Middle frontal gyrus (tissue), 1 donor: ENCODE measurements around the gene CHRNA3.

ENCODE experiments used
- DNase-seq: peaks from one replicate; pipeline ENCODE4 v3.0.0-alpha.2; 2015; ENCODE audit warnings: low spot score; ENCODE audit errors: extremely low spot score

The CHRNA3 gene

DNA sequence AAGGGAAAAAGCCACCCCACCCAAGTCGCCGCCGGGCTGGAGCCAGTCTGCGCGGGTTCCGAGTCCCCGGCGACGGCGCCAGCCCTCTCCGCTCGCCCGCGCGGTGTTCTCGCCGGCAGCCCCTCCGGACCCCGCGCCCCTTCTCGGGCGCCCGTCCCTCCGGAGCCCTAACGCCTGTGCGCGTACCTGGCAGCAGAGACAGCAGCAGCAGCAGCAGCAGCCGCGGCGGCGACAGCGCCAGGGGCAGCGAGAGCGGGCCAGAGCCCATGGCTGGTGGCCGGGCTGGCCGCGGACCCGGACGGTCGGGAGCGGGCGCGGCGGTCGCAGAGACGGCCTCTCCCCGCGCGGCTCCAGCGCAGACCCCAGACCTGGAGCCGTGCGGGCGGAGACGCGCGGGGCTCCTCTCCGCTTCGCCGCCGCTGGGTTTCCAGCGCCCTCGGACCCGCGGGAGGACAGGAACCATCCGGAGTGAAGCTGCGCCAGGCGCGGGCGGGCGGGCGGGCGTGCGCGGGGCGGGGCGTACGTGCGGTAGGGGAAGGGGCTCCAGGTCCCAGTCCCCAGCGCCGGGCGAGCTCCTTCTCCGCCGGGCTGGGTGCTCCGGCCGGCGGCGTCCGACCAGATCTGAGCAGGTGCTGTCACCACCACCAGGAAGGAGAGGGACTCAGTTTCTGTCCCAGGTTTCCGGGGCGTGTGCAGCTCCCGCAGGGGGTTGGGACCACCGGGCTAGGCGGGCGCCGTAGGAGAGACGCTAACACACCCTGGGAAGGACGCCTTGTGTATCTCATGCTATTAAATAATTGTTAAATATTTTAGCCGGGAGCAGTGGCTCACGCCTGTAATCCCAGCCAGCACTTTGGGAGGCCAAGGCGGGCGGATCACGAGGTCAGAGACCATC is at the start of gene CHRNA3:
TSS of gene CHRNA3 (minus strand) at position 470 of the 895 bp plus-strand sequence. CDS start at position 268, 202 bp downstream.
- no peak for DNase-seq

DNA sequence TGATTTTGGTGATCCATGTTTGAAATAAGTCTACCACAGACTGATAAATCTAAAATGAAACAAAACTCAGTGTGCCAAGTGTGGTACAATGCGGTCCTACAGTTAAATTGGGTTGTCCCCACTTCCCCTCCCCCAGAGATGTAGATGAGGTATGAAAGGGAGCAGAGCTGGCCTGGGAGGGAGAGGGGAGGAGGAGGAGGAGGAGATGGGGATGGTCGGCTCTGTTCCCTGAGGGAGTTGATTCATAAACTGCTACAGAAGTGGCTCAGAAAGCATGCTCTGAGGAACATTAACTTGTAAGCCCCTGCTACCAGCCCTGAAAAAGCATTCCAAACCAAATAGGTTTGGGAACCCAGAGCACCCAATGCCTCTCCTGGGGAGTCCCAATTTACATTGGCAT is 48.2 kb upstream of the CHRNA3 start:
- no peak for DNase-seq

DNA sequence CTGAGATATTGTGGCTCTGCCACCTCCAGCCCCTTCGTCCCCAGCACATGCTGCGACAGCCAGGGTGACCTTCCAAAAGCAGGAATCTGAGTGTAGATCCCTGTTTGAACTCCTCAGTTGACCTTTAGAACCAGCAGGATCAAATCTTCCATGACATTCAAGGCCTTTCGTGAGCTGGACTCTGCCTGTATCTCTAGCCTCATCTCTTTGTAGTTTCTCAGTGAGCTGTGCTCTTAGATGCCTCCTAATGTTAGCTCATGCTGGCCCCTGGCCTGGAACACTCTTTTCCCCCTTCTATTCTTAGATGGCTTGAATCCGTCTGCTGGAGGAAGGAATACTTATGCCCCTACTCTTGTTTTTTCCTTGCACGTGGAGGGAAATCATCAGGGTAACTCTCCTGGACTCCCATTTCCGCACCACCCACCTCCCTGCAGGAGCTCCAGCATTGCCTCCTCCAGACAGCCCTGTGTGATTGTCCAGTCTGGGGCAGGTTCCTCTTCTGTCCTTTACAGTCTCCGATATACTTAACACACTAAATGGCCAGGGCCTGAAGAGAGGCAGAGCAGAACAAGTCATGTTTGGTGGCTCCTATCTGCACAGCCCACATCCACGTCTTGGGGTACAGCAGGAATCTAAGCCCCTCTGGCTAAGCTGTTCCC is 46.9 kb upstream of the CHRNA3 start:
- DNase-seq: no peak

DNA sequence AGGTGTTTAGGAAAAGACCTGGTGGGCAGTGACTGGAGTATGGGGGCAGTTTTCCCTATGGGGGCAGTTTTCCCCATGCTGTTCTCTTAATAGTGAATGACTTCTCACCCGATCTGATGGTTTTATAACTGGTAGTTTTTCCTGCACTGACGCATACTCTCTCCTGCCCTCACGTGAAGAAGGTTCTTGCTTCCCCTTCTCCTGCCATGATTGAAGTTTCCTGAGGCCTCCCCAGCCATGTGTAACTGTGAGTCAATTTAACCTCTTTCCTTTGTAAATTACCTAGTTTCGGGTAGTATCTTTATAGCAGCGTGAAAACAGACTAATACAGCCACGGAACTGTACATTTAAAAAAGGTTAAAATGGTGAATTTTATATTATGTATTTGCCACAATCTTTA is 45.2 kb upstream of the CHRNA3 start:
- DNase-seq: no peak

DNA sequence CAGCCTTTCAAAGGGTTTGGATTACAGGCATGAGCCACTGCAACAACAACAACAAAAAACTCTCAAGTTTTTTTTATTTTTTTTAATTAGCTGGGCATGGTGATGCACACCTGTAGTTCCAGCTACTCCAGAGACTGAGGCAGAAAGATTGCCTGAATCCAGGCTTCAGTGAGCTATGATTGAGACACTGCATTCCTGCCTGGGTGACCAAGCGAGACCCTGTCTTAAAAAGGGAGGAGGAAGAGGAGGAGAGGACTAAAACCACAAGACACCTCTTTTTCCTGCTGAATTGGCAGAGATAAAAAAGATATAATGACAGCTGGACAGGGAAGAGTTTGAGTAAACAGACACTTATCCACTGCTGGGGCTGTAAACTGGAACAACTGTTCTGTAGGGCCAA is 42.9 kb upstream of the CHRNA3 start:
- no peak for DNase-seq

DNA sequence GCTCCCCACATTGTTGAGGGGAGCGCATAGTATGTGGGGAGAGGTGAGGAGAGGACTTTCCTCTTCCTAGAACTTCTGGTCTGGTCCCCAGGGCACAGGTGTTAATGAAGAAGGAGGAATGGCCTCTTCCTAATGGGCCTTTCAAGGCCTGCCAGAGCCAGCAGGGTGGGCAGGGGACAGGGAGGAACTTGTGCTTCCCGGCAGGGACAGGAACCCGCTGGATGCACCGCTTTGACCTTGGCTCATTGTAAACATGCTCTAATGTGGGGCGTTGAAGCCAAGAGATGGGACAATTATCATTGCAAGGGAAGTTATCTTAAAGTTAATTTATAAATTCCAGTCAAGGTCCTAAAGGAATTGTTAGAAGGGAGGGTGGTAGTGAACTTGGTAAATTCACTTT is 41.2 kb upstream of the CHRNA3 start:
- no peak for DNase-seq

DNA sequence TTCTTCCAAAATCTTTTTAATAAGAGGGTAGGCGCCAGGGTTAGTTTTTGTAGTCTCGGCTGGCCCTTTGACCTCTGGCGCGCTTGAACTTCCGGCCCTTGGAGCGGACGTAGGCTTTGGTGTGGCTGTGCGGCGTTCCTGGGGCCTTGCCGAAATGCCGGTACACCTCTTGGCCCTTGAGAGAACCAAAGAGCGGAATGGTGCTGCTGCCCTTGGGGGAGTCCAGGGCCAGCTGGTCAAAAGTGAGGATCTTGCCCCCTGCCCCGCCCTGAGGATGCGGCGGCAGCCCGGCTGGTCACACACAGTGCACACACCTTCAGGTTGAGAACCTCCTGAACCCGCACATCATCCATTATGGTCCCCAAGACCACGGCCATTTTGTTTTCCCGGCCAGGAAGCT is 40.2 kb upstream of the CHRNA3 start:
- DNase-seq: no peak

DNA sequence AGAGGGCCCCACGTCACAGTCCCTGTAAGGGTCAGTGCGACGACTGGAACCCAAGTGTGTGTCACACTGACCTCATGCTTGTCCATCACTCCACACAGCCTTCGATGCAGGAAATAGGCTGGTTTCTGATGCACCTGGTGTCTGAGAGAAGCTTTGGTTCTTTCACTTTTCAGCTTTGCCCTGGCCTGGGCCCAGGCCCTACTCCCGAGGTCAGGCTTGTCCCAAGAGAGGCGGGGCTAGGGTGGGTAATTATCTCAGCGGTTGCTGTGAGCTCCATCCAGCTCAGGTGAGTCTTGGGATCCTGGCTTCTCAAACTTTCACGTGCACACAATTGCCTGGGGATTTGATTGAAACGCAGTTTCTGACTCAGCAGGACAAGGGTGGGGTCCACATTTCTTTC is 39.8 kb upstream of the CHRNA3 start:
- DNase-seq: no peak

DNA sequence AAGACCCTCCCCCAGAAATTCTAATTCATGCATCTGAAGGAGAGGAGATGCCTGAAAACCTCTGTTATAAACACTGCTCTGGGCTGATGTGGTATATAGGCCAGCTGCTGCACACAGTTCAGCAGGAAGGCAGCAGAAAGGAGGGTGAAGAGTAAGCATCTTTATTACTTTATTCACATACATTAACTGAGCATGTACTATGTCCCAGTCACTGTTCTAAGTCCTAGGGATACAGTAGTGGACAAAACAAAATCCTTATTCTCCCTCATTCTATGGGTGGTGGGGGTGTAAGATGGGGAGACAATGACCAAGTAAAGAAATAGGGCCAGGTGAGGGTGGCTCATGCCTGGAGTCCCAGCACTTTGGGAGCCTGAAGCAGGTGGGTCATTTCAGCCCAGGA is 38.0 kb upstream of the CHRNA3 start:
- DNase-seq: no peak

DNA sequence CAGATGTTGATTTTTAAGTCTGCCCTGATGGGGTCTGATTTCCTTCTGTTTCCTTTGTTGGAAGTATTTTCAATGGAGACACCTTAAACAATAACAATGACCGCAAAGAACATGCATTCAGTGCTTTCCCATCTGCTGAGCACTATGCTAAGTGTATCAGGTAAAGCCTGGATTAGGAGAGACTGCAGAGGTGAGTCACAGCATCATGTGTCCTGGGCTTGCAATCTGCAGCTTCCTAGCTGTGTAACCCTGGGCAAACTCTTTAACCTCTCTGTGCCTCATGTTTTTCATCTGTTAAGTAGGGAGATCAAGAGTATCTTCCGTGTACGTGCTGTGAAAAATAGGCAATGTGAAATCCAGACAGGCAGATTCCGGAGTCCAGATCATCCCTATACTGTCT is 33.5 kb upstream of the CHRNA3 start:
- DNase-seq: no peak

DNA sequence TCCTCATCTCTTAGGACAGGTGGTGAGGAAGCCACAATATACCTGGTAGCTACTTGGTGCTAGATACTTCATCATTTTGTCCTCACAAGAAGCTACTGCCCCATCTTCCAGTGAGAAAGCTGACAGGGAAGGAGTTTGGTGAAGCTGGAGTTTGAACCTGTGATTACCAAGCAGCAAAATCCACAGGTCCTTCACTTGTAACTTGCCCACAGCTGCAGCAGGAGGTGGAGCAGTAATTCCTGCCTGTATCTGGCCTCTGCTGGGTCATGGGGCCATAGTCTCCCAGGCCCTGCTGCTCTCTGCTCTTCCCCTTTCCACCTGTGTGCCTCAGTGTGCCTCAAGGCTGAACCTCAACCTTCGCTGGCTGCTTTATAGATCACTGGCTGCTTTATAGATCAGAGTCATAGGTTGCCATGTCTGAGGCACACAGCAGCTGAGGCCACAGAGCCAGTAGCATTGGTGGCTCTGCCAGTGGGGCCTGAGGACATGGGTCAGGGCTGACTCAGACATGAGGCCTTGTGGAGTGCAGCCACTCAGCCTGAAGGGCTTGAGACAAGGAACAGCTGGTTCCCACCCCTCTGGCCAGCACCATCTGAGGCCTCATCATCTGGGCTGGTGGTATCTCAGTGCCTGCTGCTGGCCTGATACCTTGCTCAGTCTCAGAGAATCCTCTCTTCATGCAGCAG is 31.3 kb upstream of the CHRNA3 start:
- no peak for DNase-seq

DNA sequence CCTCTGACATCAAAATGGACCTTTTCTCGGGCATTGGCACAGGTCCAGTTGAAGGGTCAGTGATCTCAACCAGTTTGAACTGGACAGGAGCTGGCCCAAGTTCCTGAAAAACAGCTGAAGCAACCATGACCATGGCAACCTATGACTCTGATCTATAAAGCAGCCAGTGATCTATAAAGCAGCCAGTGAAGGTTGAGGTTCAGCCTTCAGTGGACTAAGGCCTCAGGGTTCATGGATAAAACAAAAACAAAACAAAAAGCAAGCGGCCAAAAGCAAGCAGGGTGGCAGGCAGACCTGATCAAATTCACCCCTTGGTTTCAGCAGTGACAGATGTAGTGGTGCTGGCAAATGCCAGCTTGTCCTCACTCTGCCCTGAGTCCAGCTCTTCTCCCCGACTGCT is 30.2 kb upstream of the CHRNA3 start:
- DNase-seq: no peak

DNA sequence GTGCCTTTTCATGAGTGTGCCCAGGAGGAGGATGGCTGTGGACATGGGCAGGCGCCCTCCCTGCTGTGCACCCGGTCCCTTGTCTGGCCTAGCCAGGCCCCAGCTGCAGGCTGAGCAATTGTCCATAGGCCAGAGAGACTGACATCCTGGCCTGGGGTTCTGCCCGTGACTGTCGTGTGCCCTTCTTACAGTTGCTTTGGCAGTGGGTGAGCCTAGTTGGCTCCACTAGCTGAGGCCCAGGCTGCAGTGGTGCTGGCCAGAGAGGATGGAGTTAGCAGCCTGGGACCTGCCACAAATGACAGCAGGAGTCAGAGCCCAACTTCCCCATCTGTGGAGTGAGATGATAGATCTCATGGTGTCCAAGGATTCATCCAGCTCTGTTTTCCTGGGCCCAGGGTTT is 29.2 kb upstream of the CHRNA3 start:
- no peak for DNase-seq

DNA sequence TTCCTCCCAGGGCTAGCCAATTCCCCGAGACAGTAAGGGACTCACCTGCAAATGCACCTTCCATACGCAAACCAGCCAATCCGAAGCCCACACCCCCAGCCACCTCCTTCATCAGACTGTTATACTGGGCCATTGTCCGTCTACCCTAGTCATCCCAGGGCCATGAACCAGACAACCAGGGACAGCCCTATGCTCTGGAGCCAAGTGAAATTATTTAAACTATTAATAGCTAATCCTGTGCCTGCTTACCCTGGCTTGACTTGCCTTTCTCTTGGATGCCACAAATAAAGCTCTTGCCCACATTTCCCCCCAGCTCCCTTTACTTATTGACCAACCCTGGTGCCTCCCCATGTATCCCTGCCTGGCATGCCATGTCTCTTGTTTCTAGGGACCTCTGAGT is 24.2 kb upstream of the CHRNA3 start:
- DNase-seq: no peak

DNA sequence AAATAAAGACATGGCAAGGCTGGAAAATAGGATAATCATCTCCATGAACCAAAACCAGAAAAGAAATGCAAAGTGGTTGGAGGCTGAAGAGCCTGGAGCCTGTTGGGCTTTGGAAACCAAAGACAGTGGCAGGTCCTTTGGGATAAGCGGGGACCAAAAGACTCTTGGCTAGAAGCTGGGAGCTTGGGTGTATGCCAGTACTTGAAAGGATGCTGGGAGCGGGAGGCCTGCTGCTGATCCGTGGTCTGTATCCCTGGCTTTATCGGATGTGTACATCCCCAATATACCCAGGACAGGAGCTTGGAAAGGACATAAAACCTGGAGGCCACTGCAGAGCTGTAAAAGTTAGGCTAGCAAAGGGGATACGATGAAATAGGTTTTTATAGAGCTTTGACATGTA is 21.5 kb upstream of the CHRNA3 start:
- no peak for DNase-seq

DNA sequence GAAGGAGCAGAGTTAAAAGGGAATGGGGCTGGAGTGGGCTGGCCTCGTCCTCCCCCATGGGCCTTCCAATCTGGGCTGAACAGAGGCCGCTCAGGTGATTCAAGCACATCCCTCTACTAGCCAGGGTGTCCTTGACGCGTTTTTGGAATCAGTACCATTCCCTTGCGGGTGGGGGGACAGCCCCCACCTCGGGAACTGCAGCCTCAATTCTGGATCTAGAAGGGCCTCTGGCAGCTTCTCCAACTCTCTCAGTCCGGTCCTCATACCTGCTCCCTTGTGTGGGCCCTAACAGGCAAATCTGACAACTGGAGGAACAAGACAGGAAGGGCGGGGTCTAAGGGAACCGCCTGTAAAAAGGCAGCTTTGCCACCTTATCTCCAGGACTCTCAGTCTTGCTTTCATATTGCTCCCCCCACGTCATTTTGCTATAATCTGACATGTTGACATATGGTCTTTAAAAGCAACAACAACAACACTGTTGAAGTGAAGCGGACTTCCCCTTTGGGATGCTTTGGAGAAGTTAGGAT is 21.0 kb upstream of the CHRNA3 start:
- DNase-seq: no peak

DNA sequence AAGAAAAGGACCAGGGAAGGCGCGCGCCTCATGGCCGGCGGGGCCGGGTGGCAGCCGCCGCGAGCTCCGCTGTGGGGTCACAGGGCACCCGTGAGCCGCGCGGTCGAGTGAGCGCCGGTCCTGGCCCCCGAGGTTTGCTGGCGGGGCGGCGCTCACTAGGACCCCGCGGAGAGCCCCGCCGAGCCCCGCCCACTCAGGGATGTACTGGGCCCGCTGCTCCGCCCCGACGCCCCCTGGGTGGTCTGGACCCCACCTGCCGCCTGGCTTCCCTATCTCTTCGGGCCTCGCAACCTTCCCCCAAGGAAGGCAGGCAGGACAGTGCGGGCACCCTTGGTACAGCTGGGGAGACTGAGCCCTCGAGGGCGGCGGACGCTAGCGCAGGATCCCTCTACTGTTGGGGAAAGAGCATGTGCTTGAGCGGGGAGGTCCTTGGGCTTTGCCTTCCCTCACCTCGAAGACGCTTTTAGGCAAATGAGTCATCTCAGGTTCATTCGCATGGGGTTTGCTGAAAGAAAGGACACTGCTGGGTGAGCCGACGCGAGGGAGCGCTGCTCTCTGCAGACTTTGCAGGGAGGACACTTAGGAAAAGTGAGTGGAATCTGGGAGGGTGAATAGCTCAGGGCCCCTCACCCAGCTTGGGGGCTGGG is 20.4 kb upstream of the CHRNA3 start, which contains the start of gene CHRNB4:
TSS of gene CHRNB4 (minus strand) at position 109 of the 647 bp plus-strand sequence. CDS start at position 32, 77 bp downstream.
- no peak for DNase-seq

DNA sequence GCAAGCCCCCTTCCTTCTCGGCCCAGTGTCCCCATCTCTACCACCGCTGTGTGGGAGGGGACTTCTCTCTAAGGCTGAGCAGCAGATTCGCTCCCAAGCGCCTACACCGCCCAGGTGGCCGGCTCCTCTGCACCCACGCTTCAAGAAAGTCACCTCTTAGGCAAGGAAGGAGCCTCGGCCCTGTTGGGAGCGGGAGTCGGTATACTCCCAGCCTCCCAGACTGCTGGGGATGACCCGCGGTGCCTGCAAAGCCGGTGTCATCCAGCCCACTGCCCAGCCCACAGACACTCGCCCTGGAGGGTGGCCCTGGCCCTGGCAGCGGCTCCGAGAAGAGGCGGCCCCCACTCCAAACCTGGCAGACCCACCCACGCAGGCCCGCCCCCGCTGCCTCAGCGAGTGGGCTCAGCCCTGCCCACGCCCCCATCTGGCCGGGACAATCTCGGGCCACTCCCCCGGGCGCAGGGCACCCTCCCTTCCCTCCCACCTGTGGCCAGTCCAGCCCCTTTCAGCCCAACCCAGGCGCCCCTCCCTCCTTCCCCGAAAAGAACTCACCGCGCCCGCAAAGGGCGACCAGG is 19.8 kb upstream of the CHRNA3 start:
- DNase-seq: no peak

DNA sequence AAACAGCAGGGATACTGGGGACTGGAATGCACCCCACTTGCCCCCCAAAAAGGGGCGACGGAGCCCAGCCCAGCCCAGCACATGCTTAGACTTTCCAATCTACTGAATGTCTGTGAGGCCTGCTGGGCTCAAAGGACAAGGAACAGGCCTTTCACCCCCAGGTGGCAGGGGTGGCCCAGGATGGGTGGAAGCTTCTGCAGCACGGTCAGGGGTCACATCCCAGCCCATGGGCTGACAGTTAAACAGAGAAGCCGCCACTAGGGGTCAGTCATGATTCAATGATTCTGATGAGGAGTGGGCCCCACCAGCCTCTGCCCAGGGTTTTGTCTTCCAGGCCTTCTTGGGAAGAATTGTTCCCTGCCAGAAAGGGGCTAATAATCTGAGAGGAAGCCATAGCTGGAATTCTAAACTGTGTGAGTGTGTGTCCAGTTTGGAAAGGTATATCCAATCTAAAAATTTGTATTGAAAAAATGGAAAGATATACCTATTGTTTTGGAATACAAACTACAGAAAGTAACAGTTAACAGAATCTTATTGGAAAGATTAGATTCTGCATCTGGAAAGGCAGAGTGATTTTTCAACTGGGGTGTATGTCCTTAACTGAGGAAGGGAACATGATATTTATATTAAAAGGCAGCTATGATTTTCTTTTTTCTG is 18.0 kb upstream of the CHRNA3 start:
- DNase-seq: no peak

DNA sequence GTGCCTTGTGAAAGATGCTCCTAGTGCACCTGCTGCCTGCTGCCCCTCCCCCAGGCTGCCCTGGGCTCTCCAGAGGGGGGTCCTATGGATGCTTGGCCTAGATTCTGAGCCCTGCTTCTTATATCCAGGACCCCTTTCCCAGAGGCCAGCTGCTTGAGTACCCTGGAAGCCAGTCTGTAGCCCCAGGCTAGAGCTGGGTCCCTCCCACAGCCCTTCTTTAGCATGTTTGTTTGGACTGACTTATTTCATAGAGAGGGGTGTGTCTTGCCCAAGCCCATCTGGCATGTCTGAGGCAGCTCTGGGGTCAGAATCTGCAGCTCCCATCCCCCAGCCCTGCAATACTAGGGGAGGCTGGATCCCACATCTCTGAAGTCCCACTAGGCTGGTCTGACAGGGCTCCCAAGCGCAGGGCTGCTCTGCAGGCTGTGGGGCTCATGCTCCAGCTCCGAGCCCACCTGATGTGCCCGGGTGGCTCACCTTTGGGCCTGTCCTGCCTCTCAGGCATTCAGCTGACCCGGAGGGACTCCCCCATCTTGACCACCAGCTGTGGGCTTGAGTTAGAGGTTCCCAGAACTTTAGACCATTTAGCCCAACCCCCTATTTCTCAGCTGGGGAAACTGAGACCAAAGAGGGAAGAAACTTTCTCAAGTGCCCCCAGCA is 17.1 kb upstream of the CHRNA3 start:
- no peak for DNase-seq
